Measurements from ENCODE around the gene WDR82. TPM values are rescaled to one million over a fixed set of nuclear protein-coding genes. Genes with fewer than 3 reads are reported as not detected.

The WDR82 gene
- total and polyA plus RNA-seq, 2 of the 4 experiments (the other 2 are of a cell fraction) = 38.1 to 68.1 TPM

- Histone ChIP-seq H2BK20ac (ENCODE audit: low read depth, low read length) (no peak overlapping the region), H4K20me1 (ENCODE audit: insufficient read depth, low read length) (peaks cover 5% of the 10 kb centered on the region), H4K8ac (ENCODE audit: low read depth in 2 of 2, low read length in 2 of 2) (0 out of 4 replicates have a peak overlapping the region, but pooled peaks of 1 of the 2 experiments have one; percentile 12), H3K14ac (replicated peaks; ENCODE audit: low read depth, low read length) (no peak overlapping the region), H4K91ac (ENCODE audit: insufficient read depth, low read depth, low read length) (no peak overlapping the region), H3K4me3 (ENCODE audit: insufficient read depth, low read depth, low read length) (no peak overlapping the region), H3K9me1 (ENCODE audit: insufficient read depth, low read length) (peaks cover 15% of the 10 kb centered on the region), H3K4me1 (ENCODE audit: control insufficient read depth, insufficient read depth, low read length) (peaks cover 11% of the 10 kb centered on the region), H3K4ac (ENCODE audit: low read depth, low read length) (no peak overlapping the region), H2BK120ac (ENCODE audit: low read depth, low read length) (no peak overlapping the region), H2AFZ (replicated peaks; ENCODE audit: low read length, poor library complexity) (no peak overlapping the region), H3K27me3 (ENCODE audit: control insufficient read depth, insufficient read depth, low read length) (no peaks in the 10 kb centered on the region), H3K4me2 (ENCODE audit: low read depth, low read length) (no peak overlapping the region), H3K36me3 (ENCODE audit: control insufficient read depth, insufficient read depth, low read length) (no peaks in the 10 kb centered on the region), H2AK5ac (ENCODE audit: low read depth, low read length) (no peak overlapping the region), H2AK9ac (replicated peaks; ENCODE audit: low read depth, low read length, poor library complexity) (no peak overlapping the region), H3K18ac (ENCODE audit: low read depth, low read length) (no peak overlapping the region), H4K5ac (ENCODE audit: low read depth, low read length) (no peak overlapping the region), H2BK5ac (ENCODE audit: low read depth, low read length, poor library complexity, severe bottlenecking) (no peak overlapping the region), H3K79me1 (ENCODE audit: low read depth in 1 of 2, low read length in 2 of 2) (peaks cover 15 to 30% of the 10 kb centered on the region in 2 experiments; a peak in 3 of 4 replicates), H3K27ac (ENCODE audit: insufficient read depth, low read length) (no peak overlapping the region), H3K9me3 (ENCODE audit: control insufficient read depth, insufficient read depth, low read length) (no peaks in the 10 kb centered on the region), H3K9ac (ENCODE audit: low read depth, low read length) (no peak overlapping the region), H3K56ac (ENCODE audit: extremely low read depth, insufficient read depth, low read length) (no peak overlapping the region), H3K23ac (ENCODE audit: low read depth, low read length) (no peak overlapping the region), H2BK15ac (ENCODE audit: low read depth, low read length) (no peak overlapping the region)
- no TSS peak for BruUV-seq (replicated peaks)
- 100% methylated on average over 4 of the region's 8 CpGs; no CpG with 5 or more reads in 1 of the 2 experiments for WGBS, 2 experiments (ENCODE audit: extremely low coverage in 2 of 2, insufficient read length in 1 of 2)
- ChIA-PET CTCF (interaction anchor here (1.0 kb wide), 1 partner anchor 57 kb away, joined by 3 read pairs; no protein-coding TSS in a partner anchor), POLR2A (ENCODE audit: unreplicated experiment) (no interaction called here)
- in situ Hi-C loops (cut with MboI; ENCODE audit: low sequenced_read_pairs) (no loop called here), intact Hi-C loops (cut with micrococcal nuclease) (no loop called here), dilution Hi-C loops (cut with HindIII; ENCODE audit: low sequenced_read_pairs, unreplicated experiment) (no loop called here)
- ATAC-seq (ENCODE audit: low read depth) = no peak
- TF ChIP-seq, protein P1, sequence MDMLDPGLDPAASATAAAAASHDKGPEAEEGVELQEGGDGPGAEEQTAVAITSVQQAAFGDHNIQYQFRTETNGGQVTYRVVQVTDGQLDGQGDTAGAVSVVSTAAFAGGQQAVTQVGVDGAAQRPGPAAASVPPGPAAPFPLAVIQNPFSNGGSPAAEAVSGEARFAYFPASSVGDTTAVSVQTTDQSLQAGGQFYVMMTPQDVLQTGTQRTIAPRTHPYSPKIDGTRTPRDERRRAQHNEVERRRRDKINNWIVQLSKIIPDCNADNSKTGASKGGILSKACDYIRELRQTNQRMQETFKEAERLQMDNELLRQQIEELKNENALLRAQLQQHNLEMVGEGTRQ (IDR thresholded peaks at IDR 0.05; ENCODE audit: low read depth, low read length) = no peak
- TF ChIP-seq MXI1 (IDR thresholded peaks at IDR 0.05; ENCODE audit: borderline replicate concordance, low read depth, low read length) = no peak
- TF ChIP-seq, protein P2, sequence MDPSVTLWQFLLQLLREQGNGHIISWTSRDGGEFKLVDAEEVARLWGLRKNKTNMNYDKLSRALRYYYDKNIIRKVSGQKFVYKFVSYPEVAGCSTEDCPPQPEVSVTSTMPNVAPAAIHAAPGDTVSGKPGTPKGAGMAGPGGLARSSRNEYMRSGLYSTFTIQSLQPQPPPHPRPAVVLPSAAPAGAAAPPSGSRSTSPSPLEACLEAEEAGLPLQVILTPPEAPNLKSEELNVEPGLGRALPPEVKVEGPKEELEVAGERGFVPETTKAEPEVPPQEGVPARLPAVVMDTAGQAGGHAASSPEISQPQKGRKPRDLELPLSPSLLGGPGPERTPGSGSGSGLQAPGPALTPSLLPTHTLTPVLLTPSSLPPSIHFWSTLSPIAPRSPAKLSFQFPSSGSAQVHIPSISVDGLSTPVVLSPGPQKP (IDR thresholded peaks at IDR 0.05; ENCODE audit: borderline replicate concordance, low read depth, low read length) = no peak
- TF ChIP-seq MAFK (IDR thresholded peaks at IDR 0.05; ENCODE audit: low read depth, low read length) = no peak
- TF ChIP-seq RAD21 (IDR thresholded peaks at IDR 0.05; ENCODE audit: low read length) = no peak
- TF ChIP-seq RCOR1 (IDR thresholded peaks at IDR 0.05; ENCODE audit: insufficient replicate concordance, low read length) = no peak
- no peak for DNase-seq
These were observed 3.7 kb upstream of the WDR82 start for GRCh38 chr3:52281981-52282801.

Measured in IMR-90 (cell line).